Lung (tissue), 12 donors: Measurements from ENCODE around the gene KCNMA1. TPM values are rescaled to one million over a fixed set of nuclear protein-coding genes. Genes with fewer than 3 reads are reported as not detected.
"Not testable (repeated sequence)": the region's sequence is repeated elsewhere in the genome, so short reads cannot be mapped to it uniquely, and the experiment has no call there.

Source experiments
- ATAC-seq: fragments of 200-7000 bp; cut with Tn5 transposase; one replicate; pipeline ENCODE4 v1.9.1; 2020; ENCODE audit warnings: moderate number of reproducible peaks; ENCODE audit not compliant: insufficient read depth, low FRiP score
- DNase-seq, 3 donors: peaks; one replicate each; pipeline ENCODE4 v3.0.0-alpha.2; 2013 to 2017
- H3K27ac ChIP-seq, 2 donors: one replicate each; pipeline ENCODE4 v1.5.1; 2013; ENCODE audit warnings: mild to moderate bottlenecking in 2 of 2, moderate library complexity in 2 of 2, control low read depth in 1 of 2, inconsistent platforms in 1 of 2, low read depth in 1 of 2, low read length in 1 of 2
- H3K27me3 ChIP-seq, 3 donors: one replicate each; pipeline ENCODE4 v1.5.1; 2013; ENCODE audit warnings: low read length in 2 of 3; ENCODE audit not compliant: control insufficient read depth in 3 of 3, insufficient read depth in 3 of 3
- H3K36me3 ChIP-seq, 4 donors: one replicate each; pipeline ENCODE4 v1.5.1; 2013; ENCODE audit warnings: low read length in 4 of 4, mild to moderate bottlenecking in 1 of 4, moderate library complexity in 1 of 4; ENCODE audit not compliant: control insufficient read depth in 4 of 4, insufficient read depth in 4 of 4
- H3K4me1 ChIP-seq, 5 donors: one replicate each; pipeline ENCODE4 v1.5.1; 2013; ENCODE audit warnings: low read length in 5 of 5, mild to moderate bottlenecking in 2 of 5, moderate library complexity in 1 of 5; ENCODE audit not compliant: control insufficient read depth in 5 of 5, insufficient read depth in 5 of 5
- H3K4me3 ChIP-seq: one replicate; pipeline ENCODE4 v1.5.1; 2013; ENCODE audit warnings: mild to moderate bottlenecking, control low read depth, moderate library complexity
- H3K9ac ChIP-seq, 2 donors: one replicate each; pipeline ENCODE4 v1.5.1; 2013; ENCODE audit warnings: low read length in 2 of 2, control low read depth in 1 of 2; ENCODE audit not compliant: insufficient read depth in 1 of 2
- H3K9me3 ChIP-seq, 4 donors: one replicate each; pipeline ENCODE4 v1.5.1; 2013; ENCODE audit warnings: low read length in 3 of 4, mild to moderate bottlenecking in 1 of 4, moderate library complexity in 1 of 4; ENCODE audit not compliant: control insufficient read depth in 4 of 4, insufficient read depth in 3 of 4
- CTCF ChIP-seq: IDR thresholded peaks from 2 replicates; pipeline ENCODE4 v1.5.1; 2012; ENCODE audit warnings: mild to moderate bottlenecking; ENCODE audit errors: control extremely low read depth, extremely low read depth
- WGBS, 2 donors: extraction: QIAGEN DNeasy Blood & Tissue Kit; methylation state at CpG; one replicate each; pipeline ENCODE4 v1.1.7; 2013; 5-methylcytosine and 5-hydroxymethylcytosine counted together
- polyA plus RNA-seq, 2 donors: library from polyadenylated mRNA; stranded (reverse); fragments of 200-250 nt; gene quantifications; one replicate each; pipeline ENCODE4 v1.2.1, GENCODE V29; 2013
- total RNA-seq, 2 donors: library from RNA; depleted of rRNA in 1 of 2; stranded (reverse); fragments of >200 nt in 1 of 2; gene quantifications; one replicate each; pipeline ENCODE4 v1.2.1, GENCODE V29; 2014 to 2021
- donor health status: control.
- donor health status: control.
- donor health status: Bipolar disorder and iron deficiency.
- donor health status: healthy.
- donor health status: DM: yes; HTN: yes; CAD: no.

The KCNMA1 gene
- total and polyA plus RNA-seq, 4 donors, result 3.8 to 13.0 (median 5.5) TPM

- no peaks in the 10 kb centered on the region for H3K27me3 ChIP-seq
- no peak overlapping the region for H3K27ac ChIP-seq
- H3K4me3 ChIP-seq, result no peak overlapping the region
- H3K9ac ChIP-seq, result no peak overlapping the region
- no peak for ATAC-seq
- H3K36me3 ChIP-seq, result no peaks in the 10 kb centered on the region
- no peaks in the 10 kb centered on the region for H3K4me1 ChIP-seq
- TF ChIP-seq CTCF, result no peak
- no peaks in the 10 kb centered on the region for H3K9me3 ChIP-seq
- WGBS, 2 donors, result 86 to 88% methylated on average over 6 of the region's 6 CpGs
- DNase-seq, result no peak
Measured at GRCh38 chr10:77348082-77348481, 289.5 kb downstream of the KCNMA1 start.

GRCh38 chr10:77347052-77347451, 290.6 kb downstream of the KCNMA1 start:
- ATAC-seq (no peak), DNase-seq (no peak)
- H3K36me3 ChIP-seq, result no peaks in the 10 kb centered on the region
- WGBS, 2 donors, result 39 to 41% methylated on average over 2 of the region's 2 CpGs
- no peak overlapping the region for H3K4me3 ChIP-seq
- TF ChIP-seq CTCF, result no peak
- H3K27ac ChIP-seq, result no peak overlapping the region
- H3K9me3 ChIP-seq, result no peaks in the 10 kb centered on the region
- H3K4me1 ChIP-seq, result no peaks in the 10 kb centered on the region
- H3K27me3 ChIP-seq, result no peaks in the 10 kb centered on the region
- no peak overlapping the region for H3K9ac ChIP-seq

- TF ChIP-seq CTCF, result no peak
- ATAC-seq (no peak), DNase-seq (no peak)
- Histone ChIP-seq H3K9me3 (peaks cover 0 to 6% (median 0%) of the 10 kb centered on the region in 4 donors), H3K36me3 (no peaks in the 10 kb centered on the region), H3K9ac (no peak overlapping the region), H3K27ac (no peak overlapping the region), H3K27me3 (no peaks in the 10 kb centered on the region), H3K4me1 (no peaks in the 10 kb centered on the region), H3K4me3 (no peak overlapping the region)
- WGBS, 2 donors, result 64 to 74% methylated on average over 3 of the region's 3 CpGs
Measured at GRCh38 chr10:77341055-77341454, 296.6 kb downstream of the KCNMA1 start.

GRCh38 chr10:77339872-77340271, 297.7 kb downstream of the KCNMA1 start:
- not testable (repeated sequence) for H3K9me3 ChIP-seq, H3K9ac ChIP-seq, ATAC-seq

More at GRCh38 chr10:77339872-77340271, 297.7 kb downstream of the KCNMA1 start:
- not testable (repeated sequence) for H3K4me3 ChIP-seq, H3K4me1 ChIP-seq, DNase-seq, H3K27ac ChIP-seq, H3K36me3 ChIP-seq, H3K27me3 ChIP-seq
